ENCODE measurements around the gene NLGN4X. TPM values are rescaled to one million over a fixed set of nuclear protein-coding genes. Genes with fewer than 3 reads are reported as not detected.

NLGN4X gene
- polyA plus RNA-seq, 2 donors, result 0.06 to 0.21 TPM

GRCh38 chrX:6225911-6226595, 2.6 kb downstream of the NLGN4X start:
- WGBS, 2 donors, result 2% methylated on average over 38 to 46 of the region's 46 CpGs
- H3K27ac ChIP-seq (ENCODE audit: low read depth in 2 of 2, low read length in 1 of 2), result no peak overlapping the region
- no peaks in the 10 kb centered on the region for H3K4me1 ChIP-seq (ENCODE audit: control insufficient read depth in 2 of 2, insufficient read depth in 2 of 2, low read length in 1 of 2)
- H3K9me3 ChIP-seq (ENCODE audit: control insufficient read depth in 2 of 2, insufficient read depth in 1 of 2, low read depth in 1 of 2, low read length in 1 of 2), result no peaks in the 10 kb centered on the region
- H3K36me3 ChIP-seq (ENCODE audit: control insufficient read depth in 2 of 2, insufficient read depth in 2 of 2, low read length in 1 of 2), result no peaks in the 10 kb centered on the region
- peaks cover 0 to 2% of the 10 kb centered on the region in 2 donors for H3K27me3 ChIP-seq (ENCODE audit: control insufficient read depth in 1 of 2, insufficient read depth in 2 of 2, low read length in 2 of 2)
- peak overlapping the region; percentile 39 to 41 for H3K4me3 ChIP-seq (ENCODE audit: low read depth in 1 of 2, low read length in 2 of 2)

- Histone ChIP-seq H3K9me3 (ENCODE audit: control insufficient read depth in 2 of 2, insufficient read depth in 1 of 2, low read depth in 1 of 2, low read length in 1 of 2) (no peaks in the 10 kb centered on the region), H3K4me3 (ENCODE audit: low read depth in 1 of 2, low read length in 2 of 2) (no peak overlapping the region), H3K27ac (ENCODE audit: low read depth in 2 of 2, low read length in 1 of 2) (no peak overlapping the region), H3K4me1 (ENCODE audit: control insufficient read depth in 2 of 2, insufficient read depth in 2 of 2, low read length in 1 of 2) (no peaks in the 10 kb centered on the region), H3K27me3 (ENCODE audit: control insufficient read depth in 1 of 2, insufficient read depth in 2 of 2, low read length in 2 of 2) (peaks cover 0 to 2% of the 10 kb centered on the region in 2 donors), H3K36me3 (ENCODE audit: control insufficient read depth in 2 of 2, insufficient read depth in 2 of 2, low read length in 1 of 2) (no peaks in the 10 kb centered on the region)
- WGBS, 2 donors, result 10% methylated on average over 17 of the region's 17 CpGs
These were observed 3.3 kb downstream of the NLGN4X start for GRCh38 chrX:6225288-6225910.

GRCh38 chrX:6223516-6223915, 5.2 kb downstream of the NLGN4X start:
- no peaks in the 10 kb centered on the region for H3K27me3 ChIP-seq (ENCODE audit: control insufficient read depth in 1 of 2, insufficient read depth in 2 of 2, low read length in 2 of 2)
- 31 to 43% methylated on average over 3 of the region's 3 CpGs for WGBS, 2 donors
- H3K4me1 ChIP-seq (ENCODE audit: control insufficient read depth in 2 of 2, insufficient read depth in 2 of 2, low read length in 1 of 2), result no peaks in the 10 kb centered on the region
- no peak overlapping the region for H3K4me3 ChIP-seq (ENCODE audit: low read depth in 1 of 2, low read length in 2 of 2)
- no peaks in the 10 kb centered on the region for H3K9me3 ChIP-seq (ENCODE audit: control insufficient read depth in 2 of 2, insufficient read depth in 1 of 2, low read depth in 1 of 2, low read length in 1 of 2)
- H3K27ac ChIP-seq (ENCODE audit: low read depth in 2 of 2, low read length in 1 of 2), result no peak overlapping the region
- no peaks in the 10 kb centered on the region for H3K36me3 ChIP-seq (ENCODE audit: control insufficient read depth in 2 of 2, insufficient read depth in 2 of 2, low read length in 1 of 2)

- Histone ChIP-seq H3K4me1 (ENCODE audit: control insufficient read depth in 2 of 2, insufficient read depth in 2 of 2, low read length in 1 of 2) (no peaks in the 10 kb centered on the region), H3K9me3 (ENCODE audit: control insufficient read depth in 2 of 2, insufficient read depth in 1 of 2, low read depth in 1 of 2, low read length in 1 of 2) (no peaks in the 10 kb centered on the region), H3K36me3 (ENCODE audit: control insufficient read depth in 2 of 2, insufficient read depth in 2 of 2, low read length in 1 of 2) (no peaks in the 10 kb centered on the region), H3K27me3 (ENCODE audit: control insufficient read depth in 1 of 2, insufficient read depth in 2 of 2, low read length in 2 of 2) (no peaks in the 10 kb centered on the region), H3K4me3 (ENCODE audit: low read depth in 1 of 2, low read length in 2 of 2) (no peak overlapping the region), H3K27ac (ENCODE audit: low read depth in 2 of 2, low read length in 1 of 2) (no peak overlapping the region)
- 88 to 91% methylated on average over 8 of the region's 8 CpGs for WGBS, 2 donors
These were observed 18.4 kb downstream of the NLGN4X start for GRCh38 chrX:6210230-6210629.

GRCh38 chrX:6203462-6204215, 25.0 kb downstream of the NLGN4X start:
- Histone ChIP-seq H3K4me3 (ENCODE audit: low read depth in 1 of 2, low read length in 2 of 2) (no peak overlapping the region), H3K27me3 (ENCODE audit: control insufficient read depth in 1 of 2, insufficient read depth in 2 of 2, low read length in 2 of 2) (no peaks in the 10 kb centered on the region), H3K4me1 (ENCODE audit: control insufficient read depth in 2 of 2, insufficient read depth in 2 of 2, low read length in 1 of 2) (no peaks in the 10 kb centered on the region), H3K9me3 (ENCODE audit: control insufficient read depth in 2 of 2, insufficient read depth in 1 of 2, low read depth in 1 of 2, low read length in 1 of 2) (no peaks in the 10 kb centered on the region), H3K27ac (ENCODE audit: low read depth in 2 of 2, low read length in 1 of 2) (no peak overlapping the region), H3K36me3 (ENCODE audit: control insufficient read depth in 2 of 2, insufficient read depth in 2 of 2, low read length in 1 of 2) (no peaks in the 10 kb centered on the region)
- WGBS, 2 donors, result 60 to 73% methylated on average over 6 of the region's 6 CpGs

- H3K27me3 ChIP-seq (ENCODE audit: control insufficient read depth in 1 of 2, insufficient read depth in 2 of 2, low read length in 2 of 2), result no peaks in the 10 kb centered on the region
- no peaks in the 10 kb centered on the region for H3K9me3 ChIP-seq (ENCODE audit: control insufficient read depth in 2 of 2, insufficient read depth in 1 of 2, low read depth in 1 of 2, low read length in 1 of 2)
- H3K4me1 ChIP-seq (ENCODE audit: control insufficient read depth in 2 of 2, insufficient read depth in 2 of 2, low read length in 1 of 2), result no peaks in the 10 kb centered on the region
- no peaks in the 10 kb centered on the region for H3K36me3 ChIP-seq (ENCODE audit: control insufficient read depth in 2 of 2, insufficient read depth in 2 of 2, low read length in 1 of 2)
- no peak overlapping the region for H3K4me3 ChIP-seq (ENCODE audit: low read depth in 1 of 2, low read length in 2 of 2)
- H3K27ac ChIP-seq (ENCODE audit: low read depth in 2 of 2, low read length in 1 of 2), result no peak overlapping the region
- 52 to 57% methylated on average over 2 of the region's 2 CpGs for WGBS, 2 donors
These were observed 29.2 kb downstream of the NLGN4X start for GRCh38 chrX:6199486-6199885.

GRCh38 chrX:6187256-6187655, 41.4 kb downstream of the NLGN4X start:
- no peak overlapping the region for H3K4me3 ChIP-seq (ENCODE audit: low read depth in 1 of 2, low read length in 2 of 2)

GRCh38 chrX:6184900-6185515, 43.7 kb downstream of the NLGN4X start:
- Histone ChIP-seq H3K9me3 (ENCODE audit: control insufficient read depth in 2 of 2, insufficient read depth in 1 of 2, low read depth in 1 of 2, low read length in 1 of 2) (no peaks in the 10 kb centered on the region), H3K4me1 (ENCODE audit: control insufficient read depth in 2 of 2, insufficient read depth in 2 of 2, low read length in 1 of 2) (no peaks in the 10 kb centered on the region), H3K27me3 (ENCODE audit: control insufficient read depth in 1 of 2, insufficient read depth in 2 of 2, low read length in 2 of 2) (no peaks in the 10 kb centered on the region), H3K36me3 (ENCODE audit: control insufficient read depth in 2 of 2, insufficient read depth in 2 of 2, low read length in 1 of 2) (no peaks in the 10 kb centered on the region), H3K27ac (ENCODE audit: low read depth in 2 of 2, low read length in 1 of 2) (no peak overlapping the region), H3K4me3 (ENCODE audit: low read depth in 1 of 2, low read length in 2 of 2) (no peak overlapping the region)
- 40 to 43% methylated on average over 4 of the region's 4 CpGs for WGBS, 2 donors

More at GRCh38 chrX:6187256-6187655, 41.4 kb downstream of the NLGN4X start:
- Histone ChIP-seq H3K27ac (ENCODE audit: low read depth in 2 of 2, low read length in 1 of 2) (no peak overlapping the region), H3K9me3 (ENCODE audit: control insufficient read depth in 2 of 2, insufficient read depth in 1 of 2, low read depth in 1 of 2, low read length in 1 of 2) (no peaks in the 10 kb centered on the region), H3K4me1 (ENCODE audit: control insufficient read depth in 2 of 2, insufficient read depth in 2 of 2, low read length in 1 of 2) (no peaks in the 10 kb centered on the region), H3K27me3 (ENCODE audit: control insufficient read depth in 1 of 2, insufficient read depth in 2 of 2, low read length in 2 of 2) (no peaks in the 10 kb centered on the region), H3K36me3 (ENCODE audit: control insufficient read depth in 2 of 2, insufficient read depth in 2 of 2, low read length in 1 of 2) (no peaks in the 10 kb centered on the region)
- WGBS, 2 donors, result 97% methylated on average over 28 of the region's 28 CpGs

- Histone ChIP-seq H3K4me3 (ENCODE audit: low read depth in 1 of 2, low read length in 2 of 2) (no peak overlapping the region), H3K27me3 (ENCODE audit: control insufficient read depth in 1 of 2, insufficient read depth in 2 of 2, low read length in 2 of 2) (no peaks in the 10 kb centered on the region)
- 95% methylated on average over 3 of the region's 3 CpGs for WGBS, 2 donors
These were observed 52.8 kb downstream of the NLGN4X start for GRCh38 chrX:6175914-6176313.

More at GRCh38 chrX:6175914-6176313, 52.8 kb downstream of the NLGN4X start:
- Histone ChIP-seq H3K27ac (ENCODE audit: low read depth in 2 of 2, low read length in 1 of 2) (no peak overlapping the region), H3K4me1 (ENCODE audit: control insufficient read depth in 2 of 2, insufficient read depth in 2 of 2, low read length in 1 of 2) (no peaks in the 10 kb centered on the region), H3K36me3 (ENCODE audit: control insufficient read depth in 2 of 2, insufficient read depth in 2 of 2, low read length in 1 of 2) (no peaks in the 10 kb centered on the region), H3K9me3 (ENCODE audit: control insufficient read depth in 2 of 2, insufficient read depth in 1 of 2, low read depth in 1 of 2, low read length in 1 of 2) (no peaks in the 10 kb centered on the region)
